HG03064 (cell line): ENCODE data around the gene BTF3L4.
A peak's percentile ranks its signal among the peaks of the same experiment; 100 is the strongest.

Experiments used
- ATAC-seq: cut with Tn5 transposase; IDR thresholded peaks from one replicate; pipeline ENCODE4 v1.9.1; 2021; ENCODE audit warnings: low read depth; ENCODE audit not compliant: unreplicated experiment

The BTF3L4 gene

GRCh38 chr1:52119301-52120079 is 63.4 kb downstream of the BTF3L4 start:
- ATAC-seq = no peak

- no peak for ATAC-seq
These were observed 66.3 kb downstream of the BTF3L4 start for GRCh38 chr1:52122384-52122783.

- ATAC-seq = no peak
These were observed 67.5 kb downstream of the BTF3L4 start for GRCh38 chr1:52123622-52124021.

GRCh38 chr1:52125736-52126359 is 69.8 kb downstream of the BTF3L4 start:
- no peak for ATAC-seq

GRCh38 chr1:52127181-52128180 is 71.4 kb downstream of the BTF3L4 start:
- no peak for ATAC-seq

GRCh38 chr1:52139817-52140540 is 83.9 kb downstream of the BTF3L4 start:
- peak; percentile 53 for ATAC-seq
